Measurements from ENCODE around the gene MED9.
"Not testable (repeated sequence)": the region's sequence is repeated elsewhere in the genome, so short reads cannot be mapped to it uniquely, and the experiment has no call there.

Gene MED9

GRCh38 chr17:17476865-17477467, at the start of gene MED9:
Gene MED9 (plus strand): TSS chr17:17477000. CDS start chr17:17477042, 42 bp downstream.
- TF ChIP-seq CTCF (IDR thresholded peaks at IDR 0.05; ENCODE audit: low read depth, low read length, missing control alignments) = no peak
- in situ Hi-C loops (cut with HindIII; ENCODE audit: low sequenced_read_pairs) = no loop called here
- DNase-seq (ENCODE audit: low read depth) = peak; percentile 71
- H3K4me3 ChIP-seq (ENCODE audit: low read depth, low read length) = peak within 1 kb of the TSS; percentile 99

GRCh38 chr17:17429222-17429621, 47.6 kb upstream of the MED9 start:
- in situ Hi-C loops (cut with HindIII; ENCODE audit: low sequenced_read_pairs) = no loop called here
- no peak for DNase-seq (ENCODE audit: low read depth)
- no peak overlapping the region for H3K4me3 ChIP-seq (ENCODE audit: low read depth, low read length)
- TF ChIP-seq CTCF (IDR thresholded peaks at IDR 0.05; ENCODE audit: low read depth, low read length, missing control alignments) = no peak

GRCh38 chr17:17430924-17431323, 45.9 kb upstream of the MED9 start:
- in situ Hi-C loops (cut with HindIII; ENCODE audit: low sequenced_read_pairs); H3K4me3 ChIP-seq (ENCODE audit: low read depth, low read length); DNase-seq (ENCODE audit: low read depth): not testable (repeated sequence)

- in situ Hi-C loops (cut with HindIII; ENCODE audit: low sequenced_read_pairs) = no loop called here
- no peak overlapping the region for H3K4me3 ChIP-seq (ENCODE audit: low read depth, low read length)
- no peak for DNase-seq (ENCODE audit: low read depth)
- TF ChIP-seq CTCF (IDR thresholded peaks at IDR 0.05; ENCODE audit: low read depth, low read length, missing control alignments) = no peak
Measured at GRCh38 chr17:17431605-17432004, 45.2 kb upstream of the MED9 start.

- in situ Hi-C loops (cut with HindIII; ENCODE audit: low sequenced_read_pairs) = no loop called here
- H3K4me3 ChIP-seq (ENCODE audit: low read depth, low read length) = no peak overlapping the region
- DNase-seq (ENCODE audit: low read depth) = no peak
- TF ChIP-seq CTCF (IDR thresholded peaks at IDR 0.05; ENCODE audit: low read depth, low read length, missing control alignments) = no peak
Measured at GRCh38 chr17:17433000-17433703, 43.6 kb upstream of the MED9 start.

- no peak for TF ChIP-seq CTCF (IDR thresholded peaks at IDR 0.05; ENCODE audit: low read depth, low read length, missing control alignments)
- in situ Hi-C loops (cut with HindIII; ENCODE audit: low sequenced_read_pairs) = no loop called here
- no peak for DNase-seq (ENCODE audit: low read depth)
- H3K4me3 ChIP-seq (ENCODE audit: low read depth, low read length) = no peak overlapping the region
Measured at GRCh38 chr17:17434477-17434876, 42.3 kb upstream of the MED9 start.

- in situ Hi-C loops (cut with HindIII; ENCODE audit: low sequenced_read_pairs) = no loop called here
- TF ChIP-seq CTCF (IDR thresholded peaks at IDR 0.05; ENCODE audit: low read depth, low read length, missing control alignments) = peak; percentile 43
- DNase-seq (ENCODE audit: low read depth) = no peak
- no peak overlapping the region for H3K4me3 ChIP-seq (ENCODE audit: low read depth, low read length)
Measured at GRCh38 chr17:17435323-17435722, 41.5 kb upstream of the MED9 start.
